HepG2 (cell line): ENCODE results near the gene MTA2. TPM values are rescaled to one million over a fixed set of nuclear protein-coding genes. Genes with fewer than 3 reads are reported as not detected.

Source experiments
- AGO2 ChIP-seq: fragments of 200-400 bp; formaldehyde crosslinking; optimal IDR thresholded peaks from 2 replicates; pipeline ENCODE3; 2017; ENCODE audit warnings: mild to moderate bottlenecking, low read depth, low read length, moderate library complexity
- ATF3 ChIP-seq: sonication (generic); formaldehyde crosslinking; IDR thresholded peaks from 2 replicates; pipeline ENCODE4 v1.4.0; 2020; ENCODE audit warnings: missing genetic modification reagents
- KIAA2018 ChIP-seq: sonication (generic); formaldehyde crosslinking; IDR thresholded peaks from 2 replicates; pipeline ENCODE4 v1.5.0; 2020; ENCODE audit warnings: mild to moderate bottlenecking, missing genetic modification reagents, borderline replicate concordance
- MBNL3 ChIP-seq: fragments of 250-450 bp; sonication (Bioruptor Pico); conservative IDR thresholded peaks from 2 replicates; pipeline ENCODE4 v1.8.0; 2022; ENCODE audit warnings: mild to moderate bottlenecking, inconsistent platforms
- MTERF4 ChIP-seq: sonication (generic); formaldehyde crosslinking; IDR thresholded peaks from 2 replicates; pipeline ENCODE4 v1.8.0; 2023; ENCODE audit warnings: mild to moderate bottlenecking, missing genetic modification reagents
- MXD1 ChIP-seq: sonication (generic); formaldehyde crosslinking; IDR thresholded peaks from 2 replicates; pipeline ENCODE4 v1.4.0; 2020; ENCODE audit warnings: mild to moderate bottlenecking, missing genetic modification reagents
- NR2F6 ChIP-seq, 2 experiments: IDR thresholded peaks; 2 replicates each; pipeline ENCODE4 v1.6.1; 2016; ENCODE audit warnings: antibody characterized with exemption in 1 of 2, mild to moderate bottlenecking in 1 of 2
- TIGD3 ChIP-seq: sonication (generic); formaldehyde crosslinking; IDR thresholded peaks from 2 replicates; pipeline ENCODE4 v1.5.1; 2020; ENCODE audit warnings: mild to moderate bottlenecking, missing genetic modification reagents, borderline replicate concordance
- ZBTB7B ChIP-seq: sonication (generic); formaldehyde crosslinking; IDR thresholded peaks from 2 replicates; pipeline ENCODE4 v1.4.0; 2020; ENCODE audit warnings: missing genetic modification reagents
- ZFP36L1 ChIP-seq: sonication (generic); formaldehyde crosslinking; IDR thresholded peaks from 2 replicates; pipeline ENCODE4 v1.8.0; 2022; ENCODE audit warnings: mild to moderate bottlenecking, missing genetic modification reagents, moderate library complexity
- ZNF275 ChIP-seq: sonication (generic); formaldehyde crosslinking; IDR thresholded peaks from 2 replicates; pipeline ENCODE4 v1.8.0; 2022; ENCODE audit warnings: missing genetic modification reagents, mild to moderate bottlenecking, inconsistent platforms, borderline replicate concordance
- ZNF598 ChIP-seq: sonication (generic); formaldehyde crosslinking; IDR thresholded peaks from 2 replicates; pipeline ENCODE4 v1.5.1; 2020; ENCODE audit warnings: mild to moderate bottlenecking, missing genetic modification reagents, borderline replicate concordance
- ZNF616 ChIP-seq: sonication (generic); formaldehyde crosslinking; IDR thresholded peaks from 2 replicates; pipeline ENCODE4 v1.5.0; 2020; ENCODE audit warnings: low read depth, mild to moderate bottlenecking, missing genetic modification reagents
- ZNF777 ChIP-seq: sonication (generic); formaldehyde crosslinking; IDR thresholded peaks from 2 replicates; pipeline ENCODE4 v1.4.0; 2020; ENCODE audit warnings: missing genetic modification reagents
- polyA plus RNA-seq, 8 experiments: library from polyadenylated mRNA; depleted of rRNA in 3 of 8; stranded (reverse) in 7 of 8; unstranded in 1 of 8; fragments of >200 nt; fragmentation: Illumina TruSeq in 4 of 8; extraction: Trizol in 4 of 8; gene quantifications; 2 replicates each; pipeline versions ENCODE4 v1.2.1 to v1.2.3, GENCODE V29; 2011 to 2016; ENCODE audit warnings: low read depth in 4 of 8, missing spikeins in 1 of 8, mixed read lengths in 1 of 8; ENCODE audit not compliant: insufficient read depth in 1 of 8
- total RNA-seq, 5 experiments: library from RNA; depleted of rRNA; stranded (reverse); fragments of >200 nt; fragmentation: Illumina TruSeq; extraction: Trizol; gene quantifications; 2 replicates each; pipeline ENCODE4 v1.2.3, GENCODE V29; 2016; ENCODE audit warnings: low read depth in 1 of 5

Gene MTA2
- total and polyA plus RNA-seq, 2 of the 13 experiments (the other 11 are each of a cell fraction or from before 2014, with no cell fraction given): 14.0 to 70.0 TPM

- TF ChIP-seq ZNF616 (CRISPR knock-in tag): no peak
- TF ChIP-seq ZNF777 (CRISPR knock-in tag): no peak
- no peak for TF ChIP-seq ATF3 (CRISPR knock-in tag)
- TF ChIP-seq KIAA2018 (CRISPR knock-in tag): no peak
- no peak for TF ChIP-seq ZFP36L1
- no peak for TF ChIP-seq AGO2
- TF ChIP-seq ZBTB7B (CRISPR knock-in tag): peak; percentile 78; the same call in 1 of the 2 replicates
- TF ChIP-seq MTERF4 (CRISPR knock-in tag): no peak
- TF ChIP-seq MXD1: no peak
- TF ChIP-seq ZNF598 (CRISPR knock-in tag): no peak
- TF ChIP-seq ZNF275 (CRISPR knock-in tag): no peak
- peak; percentile 20; the same call in 1 of the 2 replicates for TF ChIP-seq NR2F6 (IDR thresholded peaks at IDR 0.05)
- peak; percentile 47; the same call in 1 of the 2 replicates for TF ChIP-seq NR2F6 (CRISPR knock-in tag; IDR thresholded peaks at IDR 0.05)
- TF ChIP-seq TIGD3 (CRISPR knock-in tag): no peak
- no peak for TF ChIP-seq MBNL3
These were observed 52.9 kb downstream of the MTA2 start (continued) for GRCh38 chr11:62548545-62549335.
